NCI-H128 (cell line): ENCODE results near the gene AP4M1.

ENCODE experiments used
- DNase-seq: peaks from one replicate; lab custom pipeline; 2025; ENCODE audit not compliant: unreplicated experiment; lab: John Stamatoyannopoulos, UW

AP4M1 gene, protein sequence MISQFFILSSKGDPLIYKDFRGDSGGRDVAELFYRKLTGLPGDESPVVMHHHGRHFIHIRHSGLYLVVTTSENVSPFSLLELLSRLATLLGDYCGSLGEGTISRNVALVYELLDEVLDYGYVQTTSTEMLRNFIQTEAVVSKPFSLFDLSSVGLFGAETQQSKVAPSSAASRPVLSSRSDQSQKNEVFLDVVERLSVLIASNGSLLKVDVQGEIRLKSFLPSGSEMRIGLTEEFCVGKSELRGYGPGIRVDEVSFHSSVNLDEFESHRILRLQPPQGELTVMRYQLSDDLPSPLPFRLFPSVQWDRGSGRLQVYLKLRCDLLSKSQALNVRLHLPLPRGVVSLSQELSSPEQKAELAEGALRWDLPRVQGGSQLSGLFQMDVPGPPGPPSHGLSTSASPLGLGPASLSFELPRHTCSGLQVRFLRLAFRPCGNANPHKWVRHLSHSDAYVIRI

DNA sequence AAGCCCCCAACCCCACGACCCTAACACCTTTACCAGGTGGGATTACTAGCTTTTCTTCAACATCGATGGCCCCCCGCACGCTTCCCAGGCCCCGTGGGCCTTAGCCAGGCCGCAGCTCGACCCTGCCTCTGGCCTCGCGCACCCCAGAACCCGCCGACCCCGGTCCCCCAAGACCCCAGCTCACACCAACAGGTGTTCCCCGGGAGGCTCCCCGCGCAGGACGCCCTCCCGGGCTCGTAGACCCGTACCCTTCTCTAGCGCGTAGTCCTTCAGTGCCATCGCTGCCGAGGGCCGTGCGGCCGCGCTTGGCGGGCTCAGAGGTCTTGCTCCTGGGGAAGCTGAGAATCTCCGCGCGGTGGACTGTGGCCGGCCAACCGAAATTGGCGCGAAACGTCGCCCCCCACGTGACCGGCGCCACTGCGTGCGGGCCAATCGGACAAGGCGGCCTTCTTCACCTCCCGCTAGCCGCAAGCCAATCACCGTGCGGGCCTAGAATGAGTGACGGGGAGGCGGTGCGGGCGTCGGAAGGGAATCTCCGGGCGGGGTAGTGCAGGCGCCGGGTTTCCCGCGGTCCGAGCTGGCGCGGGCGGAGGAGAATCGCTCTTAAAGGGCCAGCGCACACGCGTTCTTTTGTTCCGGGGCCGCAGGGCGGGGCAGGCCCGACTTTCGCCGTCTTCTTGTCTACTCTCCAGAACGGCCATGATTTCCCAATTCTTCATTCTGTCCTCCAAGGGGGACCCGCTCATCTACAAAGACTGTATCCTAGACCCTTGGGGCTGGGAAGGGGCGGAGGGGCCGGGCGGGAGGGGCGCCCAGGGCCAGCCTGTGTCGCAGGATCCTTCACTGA is at the start of gene AP4M1, which contains the start of gene MCM7:
TSS of gene AP4M1 (plus strand) at position 628 of the 847 bp plus-strand sequence. CDS start at position 700, 72 bp downstream.
TSS of gene MCM7 (minus strand) at position 382 of the 847 bp plus-strand sequence. CDS start at position 279, 103 bp downstream.
- DNase-seq: peak; percentile 99

DNA sequence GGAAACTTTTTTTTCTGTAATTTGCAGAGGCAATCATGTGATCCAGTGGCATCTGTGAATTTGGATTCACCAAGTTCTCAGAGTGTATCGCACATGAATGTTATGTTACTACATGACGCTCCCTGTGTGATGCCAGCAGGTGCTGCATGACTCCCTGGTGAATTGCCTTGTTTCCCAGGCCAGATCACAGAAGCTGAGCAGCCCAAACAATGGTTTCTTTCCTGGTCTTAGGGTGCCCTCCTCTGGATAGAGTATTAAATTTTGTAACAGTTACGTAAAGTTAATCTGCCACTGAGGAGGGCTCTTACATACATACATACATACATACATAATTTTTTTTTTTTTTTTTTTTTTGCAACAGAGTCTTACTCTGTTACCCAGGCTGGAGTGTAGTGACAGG is 48.2 kb upstream of the AP4M1 start:
- peak; percentile 76 for DNase-seq

DNA sequence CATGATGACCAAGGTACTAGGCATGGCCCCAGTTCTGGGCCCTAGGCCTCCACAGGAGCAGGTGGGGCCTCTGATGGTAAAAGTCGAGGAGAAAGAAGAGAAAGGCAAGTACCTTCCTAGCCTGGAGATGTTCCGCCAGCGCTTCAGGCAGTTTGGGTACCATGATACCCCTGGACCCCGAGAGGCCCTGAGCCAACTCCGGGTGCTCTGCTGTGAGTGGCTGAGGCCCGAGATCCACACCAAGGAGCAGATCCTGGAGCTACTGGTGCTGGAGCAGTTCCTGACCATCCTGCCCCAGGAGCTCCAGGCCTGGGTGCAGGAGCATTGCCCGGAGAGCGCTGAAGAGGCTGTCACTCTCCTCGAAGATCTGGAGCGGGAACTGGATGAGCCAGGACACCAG is 44.4 kb upstream of the AP4M1 start:
- no peak for DNase-seq

DNA sequence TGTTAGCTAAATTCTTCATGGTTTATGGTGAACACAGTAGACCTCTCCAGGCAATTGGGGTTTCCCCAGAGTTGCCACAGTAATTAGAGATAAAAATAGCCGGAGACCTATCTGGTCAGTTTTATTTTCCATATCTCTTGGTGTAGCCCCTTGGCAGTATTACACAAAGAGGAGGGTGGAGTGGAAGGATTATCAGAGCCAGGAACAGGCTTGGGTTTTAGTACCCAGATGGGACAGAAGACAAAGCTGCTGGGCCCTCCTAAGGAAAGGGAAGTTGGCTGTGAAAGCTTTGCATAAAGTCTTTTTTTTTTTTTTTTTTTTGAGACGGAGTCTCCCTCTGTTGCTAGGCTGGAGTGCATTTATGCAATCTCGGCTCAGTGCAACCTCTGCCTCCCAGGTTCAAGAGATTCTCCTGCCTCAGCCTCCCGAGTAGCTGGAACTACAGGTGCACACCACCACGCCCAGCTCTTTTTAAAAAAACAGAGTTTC is 42.1 kb upstream of the AP4M1 start:
- DNase-seq: no peak

DNA sequence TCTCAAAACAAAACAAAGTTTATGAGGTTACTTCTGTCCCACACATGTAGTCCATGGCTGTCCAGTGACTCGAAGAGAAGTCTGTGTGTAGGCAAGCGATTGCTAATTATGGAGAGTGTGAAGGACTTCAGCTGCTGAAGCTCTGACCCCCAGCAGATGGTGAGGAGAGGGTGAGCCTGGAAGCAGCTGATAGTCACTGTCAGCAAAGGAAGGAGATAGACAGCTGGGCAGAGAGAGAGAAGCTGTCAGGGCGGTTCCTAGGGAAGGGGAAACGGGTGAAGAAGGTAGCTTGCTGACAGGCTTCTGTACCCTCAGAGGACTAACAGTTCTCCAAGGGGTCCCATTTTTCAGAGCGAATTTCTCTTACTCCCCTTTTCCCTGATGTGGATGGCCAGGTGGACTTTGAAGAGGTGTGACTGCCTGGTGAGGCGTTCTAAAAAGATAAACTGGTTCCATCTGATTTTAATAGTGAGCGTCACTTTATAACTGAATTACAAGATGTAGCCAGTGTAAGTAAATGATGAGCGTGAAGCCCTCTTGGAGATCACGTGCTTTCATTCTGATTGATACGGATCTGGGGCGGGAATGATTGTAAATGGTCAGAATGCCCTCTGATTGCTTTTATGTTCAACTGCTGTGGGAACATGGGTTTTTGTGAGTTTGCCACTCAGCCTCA is 39.8 kb upstream of the AP4M1 start:
- no peak for DNase-seq

DNA sequence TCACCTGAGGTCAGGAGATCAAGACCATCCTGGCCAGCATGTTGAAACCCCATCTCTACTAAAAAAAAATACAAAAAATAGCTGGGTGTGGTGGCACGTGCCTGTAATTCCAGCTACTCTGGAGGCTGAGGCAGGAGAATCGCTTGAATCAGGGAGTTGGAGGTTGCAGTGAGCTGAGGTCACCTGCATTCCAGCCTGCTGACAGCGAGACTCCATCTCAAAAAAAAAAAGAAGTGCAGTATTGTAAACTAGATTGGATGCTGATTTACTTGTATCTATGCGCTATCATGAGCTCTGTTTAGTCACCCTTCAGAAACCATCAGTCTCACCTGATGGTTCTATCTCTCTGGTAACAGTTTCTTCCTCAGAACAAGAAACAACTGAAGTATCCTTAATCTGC is 38.1 kb upstream of the AP4M1 start:
- no peak for DNase-seq

DNA sequence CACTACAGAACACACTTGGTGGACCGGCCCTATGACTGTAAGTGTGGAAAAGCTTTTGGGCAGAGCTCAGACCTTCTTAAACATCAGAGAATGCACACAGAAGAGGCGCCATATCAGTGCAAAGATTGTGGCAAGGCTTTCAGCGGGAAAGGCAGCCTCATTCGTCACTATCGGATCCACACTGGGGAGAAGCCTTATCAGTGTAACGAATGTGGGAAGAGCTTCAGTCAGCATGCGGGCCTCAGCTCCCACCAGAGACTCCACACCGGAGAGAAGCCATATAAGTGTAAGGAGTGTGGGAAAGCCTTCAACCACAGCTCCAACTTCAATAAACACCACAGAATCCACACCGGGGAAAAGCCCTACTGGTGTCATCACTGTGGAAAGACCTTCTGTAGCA is 37.3 kb upstream of the AP4M1 start:
- DNase-seq: no peak

DNA sequence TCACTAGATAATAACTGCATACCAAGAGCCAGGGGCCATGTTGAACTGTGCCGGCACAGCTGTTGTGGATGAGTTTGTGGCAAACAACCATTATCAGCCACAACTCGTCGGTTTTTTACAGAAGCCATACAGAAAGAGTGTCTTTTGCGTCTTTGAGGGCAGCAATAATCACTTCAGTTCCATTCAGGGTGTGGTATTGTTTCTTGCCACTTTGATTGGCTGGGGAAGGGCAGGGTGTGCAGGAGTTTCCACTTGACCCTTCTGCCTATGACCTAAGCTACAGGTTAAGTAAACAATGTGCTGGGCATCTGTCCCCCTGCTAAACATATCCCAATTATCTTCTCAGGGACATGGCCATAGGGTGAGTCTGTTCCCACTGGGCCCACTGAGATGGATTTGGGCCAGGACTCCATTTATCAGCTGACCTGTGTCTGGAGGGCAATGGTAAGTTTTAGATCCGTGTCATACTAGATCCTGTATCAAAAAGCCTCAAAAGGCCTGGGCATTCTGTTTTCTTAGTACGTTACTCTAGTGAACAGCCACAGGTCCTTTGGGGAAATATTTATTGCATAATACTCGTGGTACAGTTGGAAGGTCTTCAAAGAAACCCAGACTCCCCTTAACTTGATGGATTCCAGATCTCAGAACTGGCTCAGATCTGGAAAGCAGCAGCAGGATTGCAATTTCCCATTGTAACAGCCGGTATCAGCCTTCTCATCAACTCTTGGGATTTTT is 35.8 kb upstream of the AP4M1 start:
- no peak for DNase-seq

DNA sequence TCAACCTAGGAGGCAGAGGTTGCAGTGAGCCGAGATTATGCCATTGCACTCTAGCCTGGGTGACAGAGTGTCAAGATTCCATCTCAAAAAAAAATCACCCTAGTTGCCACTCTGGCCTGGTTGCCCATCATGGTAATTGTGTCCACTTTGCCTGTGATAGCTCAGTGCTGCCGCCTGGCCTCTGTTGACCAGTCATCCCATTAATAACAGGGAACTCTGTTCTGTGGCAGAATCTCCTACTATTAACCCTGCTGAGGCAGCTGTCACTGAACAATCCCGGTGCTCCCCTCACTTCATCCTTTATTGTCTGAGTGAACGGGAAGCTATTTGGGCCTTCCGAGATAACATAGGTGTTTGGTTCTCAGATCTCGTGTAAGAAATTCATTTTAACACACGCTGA is 34.5 kb upstream of the AP4M1 start:
- DNase-seq: no peak

DNA sequence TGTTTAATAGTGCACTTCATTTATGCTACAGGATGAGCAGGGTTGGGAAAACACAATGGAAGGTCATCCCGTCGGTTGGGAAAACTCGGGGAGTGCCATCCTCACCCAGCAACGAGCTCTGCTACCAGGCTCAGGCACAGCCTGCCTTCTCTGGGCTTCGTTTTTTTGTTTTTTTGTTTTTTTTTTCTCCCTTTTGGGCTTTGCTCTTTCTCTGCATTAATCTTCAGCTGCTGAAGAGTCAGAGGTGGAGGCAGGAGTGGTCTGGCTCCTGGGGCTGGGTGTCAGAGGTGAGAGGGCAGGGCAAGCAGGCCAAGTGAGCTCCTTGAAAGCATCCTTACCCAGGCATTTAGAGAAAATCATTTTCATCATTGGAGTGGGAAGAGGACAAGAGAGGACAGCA is 31.5 kb upstream of the AP4M1 start:
- no peak for DNase-seq

DNA sequence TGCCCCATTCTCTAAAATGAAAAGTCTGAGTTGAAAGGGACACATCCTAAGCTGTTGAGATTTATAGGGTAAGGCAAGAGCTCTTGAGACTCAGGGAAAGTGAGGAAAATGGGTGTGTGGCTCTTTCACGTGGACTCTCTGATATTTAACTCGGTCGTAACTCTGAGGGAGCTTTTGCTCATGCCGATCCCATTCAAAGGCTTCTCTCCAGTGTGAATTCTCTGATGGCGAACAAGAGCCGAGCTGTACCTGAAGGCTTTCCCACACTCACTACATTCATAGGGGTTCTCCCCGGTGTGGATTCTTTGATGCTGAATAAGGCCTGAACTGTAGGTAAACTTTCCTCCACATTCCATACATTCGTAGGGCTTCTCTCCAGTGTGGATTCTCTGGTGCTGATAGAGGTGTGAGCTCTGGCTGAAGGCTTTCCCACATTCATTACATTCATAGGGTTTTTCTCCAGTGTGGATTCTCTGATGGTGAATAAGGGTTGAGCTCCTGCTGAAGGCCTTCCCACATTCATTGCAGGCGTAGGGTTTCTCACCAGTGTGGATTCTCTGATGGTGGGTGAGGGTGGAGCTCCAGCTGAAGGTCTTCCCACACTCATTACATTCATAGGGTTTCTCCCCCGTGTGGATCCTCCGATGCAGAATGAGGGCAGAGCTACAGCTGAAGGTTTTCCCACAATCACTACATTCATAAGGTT is 30.3 kb upstream of the AP4M1 start:
- no peak for DNase-seq

DNA sequence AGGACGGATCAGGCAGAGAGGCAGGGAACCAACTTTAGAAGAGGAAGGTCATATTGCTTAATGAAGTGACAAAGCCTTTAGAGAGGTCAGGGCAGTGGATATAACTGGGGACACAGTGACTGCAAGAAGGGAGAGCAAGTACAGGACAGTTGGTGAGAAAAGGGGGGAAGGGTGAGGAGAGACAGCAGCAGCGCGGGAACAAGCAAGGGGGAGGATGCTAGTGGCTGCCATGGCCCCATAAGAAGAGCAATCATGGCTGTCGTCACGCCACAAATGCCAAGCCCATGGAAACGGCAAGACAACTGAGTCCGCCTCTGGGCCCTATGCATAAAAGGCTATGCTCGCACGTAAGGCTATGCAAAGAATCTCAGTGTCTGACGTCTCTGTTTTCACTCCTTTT is 29.0 kb upstream of the AP4M1 start:
- no peak for DNase-seq

DNA sequence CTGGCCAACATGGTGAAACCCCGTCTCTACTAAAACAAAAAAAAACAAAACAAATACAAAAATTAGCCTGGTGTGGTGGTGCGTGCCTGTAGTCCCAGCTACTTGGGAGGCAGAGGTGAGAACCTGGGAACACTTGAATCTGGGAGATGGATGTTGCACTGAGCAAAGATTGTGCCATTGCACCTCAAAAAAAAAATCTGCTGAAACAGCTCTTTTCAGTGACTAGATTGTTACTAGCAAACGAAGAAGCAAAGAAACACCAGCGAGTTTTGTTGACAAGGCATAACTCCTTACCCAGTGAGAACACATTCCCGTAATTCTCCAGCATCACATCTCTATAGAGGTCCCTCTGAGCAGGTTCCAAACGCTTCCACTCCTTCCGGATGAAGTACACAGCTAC is 26.6 kb upstream of the AP4M1 start:
- no peak for DNase-seq

DNA sequence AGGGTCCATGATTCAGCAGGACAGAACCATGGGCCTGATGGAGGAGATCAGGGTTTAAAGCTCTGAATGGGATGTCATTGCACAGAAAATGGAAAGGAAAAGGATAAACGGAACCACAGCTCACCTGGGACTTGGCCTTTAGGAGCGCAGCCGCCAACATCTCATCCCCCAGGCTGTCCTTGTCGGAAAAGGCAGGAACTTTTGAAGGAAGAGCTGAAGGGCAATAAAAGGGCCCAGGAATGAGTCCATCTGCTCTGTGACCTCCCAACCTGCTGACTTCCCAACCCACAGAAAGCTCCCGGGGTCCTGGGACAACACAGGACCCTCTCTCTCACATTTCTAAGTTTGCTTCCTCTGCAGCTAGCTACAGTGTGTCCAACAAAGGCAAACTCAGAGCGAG is 26.0 kb upstream of the AP4M1 start:
- DNase-seq: no peak

DNA sequence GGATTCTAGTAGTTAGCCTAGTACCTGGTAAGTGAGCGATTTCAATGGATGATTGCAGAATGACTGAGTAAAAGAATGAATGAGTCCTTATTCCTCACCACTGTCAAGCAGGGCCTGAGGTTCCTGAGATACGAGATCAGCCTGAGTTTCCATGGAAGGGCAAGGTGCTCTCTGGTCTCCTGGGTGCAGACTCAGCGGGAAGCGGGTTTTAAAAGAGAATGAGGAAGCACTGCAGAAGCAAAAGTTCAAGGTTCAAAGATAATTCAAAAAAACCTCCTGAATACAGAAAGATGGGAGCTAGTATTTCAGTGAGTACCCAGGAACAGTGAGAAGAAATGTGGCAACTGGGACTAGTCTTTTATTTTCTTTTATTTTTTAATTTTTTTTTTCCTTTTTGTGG is 24.2 kb upstream of the AP4M1 start:
- DNase-seq: no peak

DNA sequence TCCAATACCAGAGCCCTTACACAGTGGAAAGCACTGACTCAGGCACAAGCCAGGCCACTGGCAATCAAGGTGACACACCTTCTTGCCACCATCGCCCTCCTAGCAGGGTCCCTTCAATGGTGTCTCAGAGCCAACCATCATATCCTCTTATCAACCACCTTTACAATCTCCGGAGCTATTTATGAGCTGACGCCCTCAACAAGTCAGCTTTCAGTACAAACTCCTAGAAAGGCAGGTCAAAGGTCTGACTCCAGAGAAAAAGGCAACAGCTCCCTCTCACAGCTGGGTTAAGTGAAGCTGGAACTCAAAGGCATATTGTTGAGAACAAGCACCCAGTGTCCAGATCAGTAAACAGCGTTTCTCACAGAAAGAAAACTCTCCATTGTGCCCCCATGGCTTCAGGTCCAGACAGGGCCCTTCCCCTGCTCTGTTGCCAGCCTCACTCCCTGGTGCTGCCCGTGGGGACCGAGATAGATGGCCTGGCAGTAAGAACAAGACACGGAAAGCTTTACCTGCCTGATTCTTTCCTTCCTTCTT is 22.4 kb upstream of the AP4M1 start:
- DNase-seq: no peak

DNA sequence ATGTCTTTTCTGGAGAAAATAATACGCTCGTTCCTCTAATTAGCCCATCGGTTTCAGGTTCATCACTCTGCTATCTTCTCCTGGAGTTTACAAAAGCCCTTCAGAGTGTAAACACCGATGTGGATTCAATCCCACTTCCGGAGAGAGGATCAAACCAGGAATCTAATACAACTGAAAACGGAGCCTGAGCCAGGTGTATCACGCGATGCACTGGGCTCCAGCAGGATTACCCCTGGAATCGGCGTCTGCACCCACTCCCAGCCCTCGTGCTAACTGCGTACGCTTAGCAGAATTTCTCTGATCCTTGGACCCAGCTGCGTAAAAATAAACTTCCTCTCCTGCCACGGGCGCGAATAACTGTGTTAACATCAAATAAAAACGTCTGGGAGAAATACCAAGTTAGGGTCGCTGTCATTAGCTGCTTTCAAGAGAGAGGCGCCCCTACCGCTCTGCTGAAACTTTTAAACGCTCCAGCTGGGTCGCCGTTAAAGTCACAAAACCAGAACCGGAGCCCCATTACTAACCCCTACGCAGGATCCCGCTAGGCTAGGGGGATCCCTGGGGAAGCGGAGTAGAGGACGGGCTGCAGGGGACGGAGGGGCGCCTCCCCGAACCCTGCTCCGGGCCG is 20.4 kb upstream of the AP4M1 start:
- no peak for DNase-seq

DNA sequence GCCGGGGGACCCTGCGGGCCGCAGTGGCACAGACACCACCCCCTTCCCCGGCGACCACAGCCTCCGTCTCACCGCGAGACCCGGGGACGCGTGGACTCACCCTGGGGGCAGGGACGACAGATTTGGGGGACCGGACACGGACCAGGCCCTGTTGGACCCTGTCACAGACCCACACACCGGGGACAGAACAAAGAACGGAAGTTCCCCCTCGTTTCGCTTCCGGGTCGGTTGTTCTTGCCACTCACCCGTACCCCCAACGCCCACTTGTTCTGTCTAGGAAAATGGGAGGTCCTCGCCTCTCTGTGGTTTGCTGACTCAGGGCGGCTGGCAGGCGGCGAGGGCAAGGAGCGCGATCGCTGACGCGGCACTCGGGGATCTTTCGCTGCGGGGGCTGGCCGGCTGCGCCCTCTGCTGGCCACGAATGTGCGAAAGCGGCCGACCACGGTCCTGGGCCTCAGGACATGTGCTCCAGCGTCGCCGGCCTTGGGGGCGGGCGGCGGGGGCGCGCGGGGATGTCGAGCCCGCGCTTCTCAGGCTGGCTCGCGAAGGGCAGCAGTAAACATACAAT is 19.8 kb upstream of the AP4M1 start, which contains the start of gene ZNF3:
TSS of gene ZNF3 (minus strand) at position 189 of the 568 bp plus-strand sequence. CDS start 4,366 bp downstream, outside the sequence.
- DNase-seq: peak; percentile 96

DNA sequence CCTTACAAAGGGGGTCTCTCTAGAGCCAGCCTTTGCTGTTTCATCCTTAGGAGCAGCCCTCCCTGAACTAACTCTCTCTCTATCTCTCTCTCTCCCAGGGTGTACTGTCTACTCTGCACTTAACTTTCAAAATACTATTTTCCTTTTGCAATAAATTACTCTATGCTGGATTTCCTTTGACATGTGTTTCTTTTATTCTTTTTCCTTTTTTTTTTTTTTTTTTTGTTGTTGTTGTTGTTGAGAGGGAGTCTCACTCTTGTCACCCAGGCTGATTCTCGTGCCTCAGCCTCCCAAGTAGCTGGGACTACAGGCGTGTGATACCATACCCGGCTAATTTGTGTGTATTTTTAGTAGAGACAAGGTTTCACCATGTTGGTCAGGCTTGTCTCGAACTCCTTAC is 18.5 kb upstream of the AP4M1 start:
- DNase-seq: no peak
